ENCODE results near the gene BRD9.
"Not testable (repeated sequence)": the region's sequence is repeated elsewhere in the genome, so short reads cannot be mapped to it uniquely, and the experiment has no call there.

Gene BRD9

DNA sequence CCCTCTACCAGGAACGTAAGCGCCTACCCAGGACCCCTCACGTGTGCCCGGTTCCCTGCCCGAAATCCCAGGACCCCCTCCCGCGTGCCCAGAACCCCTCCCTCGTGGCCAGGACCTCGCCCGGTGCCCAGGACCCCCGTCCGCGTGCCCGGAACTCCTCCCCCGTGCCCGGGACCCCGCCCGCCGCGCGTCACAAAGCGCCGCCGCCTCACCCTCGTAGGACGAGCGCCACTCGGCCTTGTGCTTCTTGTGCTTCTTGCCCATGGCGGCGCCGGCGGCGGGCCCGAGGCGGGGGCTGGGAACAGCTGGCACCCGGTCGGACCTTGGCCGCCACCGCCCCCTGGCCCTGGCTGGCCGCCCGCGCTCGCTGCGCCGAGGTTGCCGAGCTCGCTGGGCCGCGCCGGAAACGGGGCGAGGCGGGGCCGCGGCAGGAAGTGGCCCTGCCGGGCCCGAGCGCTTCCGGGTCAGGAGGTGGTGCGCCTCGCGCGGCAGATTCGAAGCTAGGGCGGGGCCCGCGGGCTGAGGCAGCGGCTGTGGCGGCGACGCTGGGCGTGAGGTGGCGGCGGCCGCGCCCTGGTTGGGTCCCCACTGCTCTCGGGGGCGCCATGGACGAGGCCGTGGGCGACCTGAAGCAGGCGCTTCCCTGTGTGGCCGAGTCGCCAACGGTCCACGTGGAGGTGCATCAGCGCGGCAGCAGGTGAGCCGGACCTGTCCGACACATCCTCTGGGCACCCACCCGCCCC is at the start of gene BRD9, which contains the start of gene TRIP13:
TSS of gene BRD9 (minus strand) at position 408 of the 743 bp plus-strand sequence. CDS start at position 264, 144 bp downstream.
TSS of gene TRIP13 (plus strand) at position 491 of the 743 bp plus-strand sequence. CDS start at position 606, 115 bp downstream.
- peak within 1 kb of the TSS; percentile 92 for H3K4me3 ChIP-seq (ENCODE audit: low read depth, low read length)
- H3K36me3 ChIP-seq (replicated peaks): peaks cover 31% of the 10 kb centered on the region
- TF ChIP-seq, protein P1, sequence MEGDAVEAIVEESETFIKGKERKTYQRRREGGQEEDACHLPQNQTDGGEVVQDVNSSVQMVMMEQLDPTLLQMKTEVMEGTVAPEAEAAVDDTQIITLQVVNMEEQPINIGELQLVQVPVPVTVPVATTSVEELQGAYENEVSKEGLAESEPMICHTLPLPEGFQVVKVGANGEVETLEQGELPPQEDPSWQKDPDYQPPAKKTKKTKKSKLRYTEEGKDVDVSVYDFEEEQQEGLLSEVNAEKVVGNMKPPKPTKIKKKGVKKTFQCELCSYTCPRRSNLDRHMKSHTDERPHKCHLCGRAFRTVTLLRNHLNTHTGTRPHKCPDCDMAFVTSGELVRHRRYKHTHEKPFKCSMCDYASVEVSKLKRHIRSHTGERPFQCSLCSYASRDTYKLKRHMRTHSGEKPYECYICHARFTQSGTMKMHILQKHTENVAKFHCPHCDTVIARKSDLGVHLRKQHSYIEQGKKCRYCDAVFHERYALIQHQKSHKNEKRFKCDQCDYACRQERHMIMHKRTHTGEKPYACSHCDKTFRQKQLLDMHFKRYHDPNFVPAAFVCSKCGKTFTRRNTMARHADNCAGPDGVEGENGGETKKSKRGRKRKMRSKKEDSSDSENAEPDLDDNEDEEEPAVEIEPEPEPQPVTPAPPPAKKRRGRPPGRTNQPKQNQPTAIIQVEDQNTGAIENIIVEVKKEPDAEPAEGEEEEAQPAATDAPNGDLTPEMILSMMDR (IDR thresholded peaks at IDR 0.05; ENCODE audit: low read depth, low read length, missing control alignments): no peak
- peak; percentile 52 for DNase-seq
- peak within 1 kb of the TSS; percentile 85 for H3K27ac ChIP-seq
- in situ Hi-C loops (cut with HindIII; ENCODE audit: low pct_ligation_motif_present, low sequenced_read_pairs): no loop called here
- no peaks in the 10 kb centered on the region for H3K27me3 ChIP-seq (replicated peaks)

DNA sequence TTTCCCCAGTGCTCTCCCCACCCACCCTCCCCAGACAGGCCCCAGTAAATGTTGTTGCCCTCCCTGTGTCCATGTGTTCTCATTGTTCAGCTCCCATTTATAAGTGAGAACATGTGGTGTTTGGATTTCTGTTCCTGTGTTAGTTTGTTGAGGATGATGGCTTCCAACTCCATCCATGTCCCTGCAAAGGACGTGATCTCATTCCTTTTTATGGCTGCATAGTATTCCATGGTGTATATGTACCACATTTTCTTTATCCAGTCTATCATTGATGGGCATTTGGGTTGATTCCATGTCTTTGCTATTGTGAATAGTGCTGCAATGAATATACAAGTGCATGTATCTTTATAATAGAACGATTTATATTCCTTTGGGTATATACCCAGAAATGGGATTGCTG is 48.1 kb upstream of the BRD9 start:
- peaks cover 33% of the 10 kb centered on the region for H3K27me3 ChIP-seq (replicated peaks)
- not testable (repeated sequence) for H3K27ac ChIP-seq; H3K4me3 ChIP-seq (ENCODE audit: low read depth, low read length); DNase-seq; H3K36me3 ChIP-seq (replicated peaks)
- in situ Hi-C loops (cut with HindIII; ENCODE audit: low pct_ligation_motif_present, low sequenced_read_pairs): loop anchor here (25.0 kb wide), 1 partner anchor 222 kb away; no protein-coding TSS in a partner anchor

DNA sequence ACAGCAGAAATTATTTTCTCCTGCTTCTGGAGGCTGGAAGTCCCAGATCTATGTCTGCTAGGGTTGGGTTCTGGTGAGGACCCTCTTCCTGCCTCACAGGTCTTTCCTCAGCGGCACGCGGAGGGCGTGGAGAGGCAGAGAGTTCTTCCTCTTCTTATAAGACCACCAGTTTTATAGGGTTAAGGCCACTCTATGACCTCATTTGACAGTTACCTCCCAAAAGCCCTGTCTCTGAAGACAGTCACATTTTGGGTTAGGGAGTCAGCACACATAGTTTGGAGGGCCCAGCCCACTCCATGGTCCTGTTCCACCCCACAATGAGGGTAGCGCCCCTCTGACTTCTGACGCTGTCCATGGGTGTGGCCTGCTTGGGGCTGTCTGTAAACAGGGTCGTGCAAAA is 46.8 kb upstream of the BRD9 start:
- in situ Hi-C loops (cut with HindIII; ENCODE audit: low pct_ligation_motif_present, low sequenced_read_pairs): loop anchor here (25.0 kb wide), 1 partner anchor 223 kb away; no protein-coding TSS in a partner anchor
- TF ChIP-seq, protein P1 (IDR thresholded peaks at IDR 0.05; ENCODE audit: low read depth, low read length, missing control alignments): no peak
- no peak for DNase-seq

DNA sequence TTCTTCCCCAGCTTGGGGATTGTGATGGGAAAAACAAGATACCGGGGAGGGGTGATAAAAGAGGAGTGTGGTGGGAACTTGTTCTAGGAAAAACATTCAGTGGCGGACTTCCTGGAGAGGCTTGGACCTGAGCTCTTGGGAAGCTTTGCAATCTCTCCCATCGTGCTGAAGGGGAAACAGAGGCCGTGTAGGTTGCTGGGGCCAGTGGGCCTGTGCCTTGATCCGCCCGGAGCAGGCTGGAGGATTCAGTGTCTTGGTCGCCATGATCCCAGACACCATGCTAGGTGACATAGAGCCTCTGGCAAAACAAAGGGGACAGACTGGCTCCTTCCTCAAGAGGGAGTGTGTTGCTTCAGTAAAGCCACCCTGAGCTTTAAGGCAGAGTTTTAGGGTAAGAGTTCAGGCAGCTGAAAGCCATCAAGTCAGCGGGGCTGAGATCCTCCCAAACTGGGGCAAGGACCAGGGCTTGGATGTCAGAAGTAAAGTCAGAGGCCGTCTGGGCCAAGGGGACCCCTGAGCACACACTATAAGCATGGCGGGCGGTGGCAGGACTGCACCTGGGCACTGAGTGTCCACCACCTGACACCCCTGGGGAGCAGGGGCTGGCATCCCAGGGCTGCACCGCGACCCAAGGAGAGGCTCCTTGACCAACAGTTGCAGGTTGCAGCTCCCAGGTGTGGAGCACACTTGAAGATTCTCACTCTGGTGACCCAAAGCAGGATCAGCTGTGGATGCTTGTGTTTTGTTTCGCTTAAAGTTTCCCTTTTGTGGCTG is 44.7 kb upstream of the BRD9 start:
- Histone ChIP-seq H3K27ac (no peak overlapping the region), H3K4me3 (ENCODE audit: low read depth, low read length) (no peak overlapping the region), H3K36me3 (replicated peaks) (no peaks in the 10 kb centered on the region), H3K27me3 (replicated peaks) (peaks cover 17% of the 10 kb centered on the region)
- in situ Hi-C loops (cut with HindIII; ENCODE audit: low pct_ligation_motif_present, low sequenced_read_pairs): loop anchor here (25.0 kb wide), 1 partner anchor 225 kb away; no protein-coding TSS in a partner anchor
- TF ChIP-seq, protein P1 (IDR thresholded peaks at IDR 0.05; ENCODE audit: low read depth, low read length, missing control alignments): no peak
- no peak for DNase-seq

More for the DNA sequence above, 46.8 kb upstream of the BRD9 start:
- H3K27ac ChIP-seq: no peak overlapping the region
- H3K36me3 ChIP-seq (replicated peaks): no peaks in the 10 kb centered on the region
- peaks cover 30% of the 10 kb centered on the region for H3K27me3 ChIP-seq (replicated peaks)
- no peak overlapping the region for H3K4me3 ChIP-seq (ENCODE audit: low read depth, low read length)

DNA sequence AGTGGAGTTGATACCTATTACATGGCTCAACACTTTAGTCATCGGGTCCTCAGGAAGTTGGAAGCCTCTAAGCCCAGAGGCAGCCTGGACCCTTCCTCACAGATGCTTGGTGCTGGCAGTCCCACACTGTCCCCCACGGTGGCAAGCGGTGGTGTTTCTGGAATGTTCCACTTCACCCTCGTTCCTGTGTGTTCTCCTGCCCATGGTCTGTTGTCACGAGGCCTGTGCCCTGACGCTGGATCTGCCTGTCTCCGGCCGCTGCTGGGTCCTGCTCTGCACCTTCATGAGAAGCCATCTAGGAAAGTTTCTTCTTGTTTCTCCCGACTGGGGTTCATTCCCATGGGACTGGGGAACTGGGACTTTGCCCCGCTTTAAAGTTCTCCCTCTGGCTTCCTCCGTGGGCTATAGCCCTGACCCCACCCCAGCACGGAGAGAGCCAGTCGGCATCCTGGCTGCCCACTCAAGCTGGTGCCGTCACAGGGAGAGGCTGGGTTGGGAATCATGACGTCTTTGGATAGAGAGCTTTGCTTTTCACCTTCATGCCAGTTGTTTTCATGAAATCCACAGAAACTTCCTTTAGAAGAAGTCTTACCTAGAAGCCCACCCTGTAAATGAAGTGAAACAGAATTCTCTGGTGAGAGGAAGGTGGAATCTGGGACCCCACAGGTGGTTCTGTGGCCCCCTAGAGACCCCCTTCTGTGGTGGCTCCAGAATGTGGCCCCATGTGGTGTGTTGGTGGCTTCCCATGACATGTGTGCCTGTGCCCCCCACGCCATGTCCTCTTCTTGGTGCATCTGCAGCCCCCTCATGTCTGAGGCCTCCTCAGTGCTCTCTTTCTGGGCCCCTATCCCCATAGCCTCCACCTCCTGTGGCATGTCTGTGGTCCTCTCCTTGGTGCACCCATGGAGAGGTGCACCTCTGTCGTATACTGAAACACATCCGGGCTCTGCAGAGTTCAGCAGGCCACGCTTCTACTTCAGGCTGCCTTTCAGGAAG is 43.8 kb upstream of the BRD9 start:
- Histone ChIP-seq H3K36me3 (replicated peaks) (no peaks in the 10 kb centered on the region), H3K27me3 (replicated peaks) (peaks cover 19% of the 10 kb centered on the region), H3K27ac (no peak overlapping the region), H3K4me3 (ENCODE audit: low read depth, low read length) (no peak overlapping the region)
- no peak for DNase-seq
- in situ Hi-C loops (cut with HindIII; ENCODE audit: low pct_ligation_motif_present, low sequenced_read_pairs): loop anchor here (25.0 kb wide), 1 partner anchor 226 kb away; no protein-coding TSS in a partner anchor
- TF ChIP-seq, protein P1 (IDR thresholded peaks at IDR 0.05; ENCODE audit: low read depth, low read length, missing control alignments): no peak
